NCI-H345 treated with DMSO at 0.1 percent for 48 hours (cell line): ENCODE results near the gene SH2D4B.

Experiments
- DNase-seq: peaks from one replicate; lab custom pipeline; 2025; ENCODE audit not compliant: unreplicated experiment; lab: John Stamatoyannopoulos, UW

SH2D4B gene

GRCh38 chr10:80503584-80504157 lies 34.0 kb upstream of the SH2D4B start:
- no peak for DNase-seq

GRCh38 chr10:80504158-80504811 lies 33.4 kb upstream of the SH2D4B start:
- DNase-seq = no peak

GRCh38 chr10:80504897-80505465 lies 32.7 kb upstream of the SH2D4B start:
- no peak for DNase-seq

GRCh38 chr10:80506189-80506575 lies 31.5 kb upstream of the SH2D4B start:
- DNase-seq = no peak

- no peak for DNase-seq
These were observed 30.7 kb upstream of the SH2D4B start for GRCh38 chr10:80506836-80507487.

GRCh38 chr10:80509108-80509402 lies 28.6 kb upstream of the SH2D4B start:
- no peak for DNase-seq

GRCh38 chr10:80509403-80510161 lies 28.1 kb upstream of the SH2D4B start:
- DNase-seq = no peak

- no peak for DNase-seq
These were observed 25.6 kb upstream of the SH2D4B start for GRCh38 chr10:80512031-80512526.

GRCh38 chr10:80513106-80513505 lies 24.6 kb upstream of the SH2D4B start:
- no peak for DNase-seq

- DNase-seq = no peak
These were observed 22.2 kb upstream of the SH2D4B start for GRCh38 chr10:80515511-80515910.

- DNase-seq = no peak
These were observed 21.8 kb upstream of the SH2D4B start for GRCh38 chr10:80515941-80516340.

- DNase-seq = no peak
These were observed 21.1 kb upstream of the SH2D4B start for GRCh38 chr10:80516506-80517075.

GRCh38 chr10:80517416-80518142 lies 20.1 kb upstream of the SH2D4B start:
- DNase-seq = no peak

GRCh38 chr10:80518143-80518806 lies 19.4 kb upstream of the SH2D4B start:
- no peak for DNase-seq

GRCh38 chr10:80518807-80519360 lies 18.8 kb upstream of the SH2D4B start:
- no peak for DNase-seq

GRCh38 chr10:80519936-80520650 lies 17.6 kb upstream of the SH2D4B start:
- no peak for DNase-seq

- no peak for DNase-seq
These were observed 16.8 kb upstream of the SH2D4B start for GRCh38 chr10:80520661-80521470.

GRCh38 chr10:80522756-80523363 lies 14.8 kb upstream of the SH2D4B start:
- DNase-seq = no peak
